SK-N-SH (cell line): ENCODE data around the gene SERPINH1. TPM values are rescaled to one million over a fixed set of nuclear protein-coding genes. Genes with fewer than 3 reads are reported as not detected.

ENCODE experiments used
- CTCF ChIA-PET: fragments of 300-600, 350-600 bp; formaldehyde crosslinking; extraction: SDS; loops from one replicate; lab custom pipeline; 2021; lab: Yijun Ruan, JAX
- POLR2A ChIA-PET: fragments of 350-600 bp; sonication (Branson Sonifier 250); formaldehyde crosslinking; extraction: SDS; loops from one replicate; lab custom pipeline; 2020; ENCODE audit warnings: antibody characterized with exemption, inconsistent platforms; lab: Yijun Ruan, JAX
- DNase-seq: peaks from one replicate; pipeline ENCODE4 v3.0.0; 2012
- H2AFZ ChIP-seq: fragments of 200-600 bp; sonication (generic); 2 replicates; pipeline ENCODE4 v1.8.1; 2016; ENCODE audit warnings: antibody characterized with exemption, mild to moderate bottlenecking, low read depth
- H3F3A ChIP-seq: fragments of 200-600 bp; sonication (generic); replicated peaks from 2 replicates; pipeline ENCODE3; 2016; ENCODE audit warnings: antibody characterized with exemption, mild to moderate bottlenecking; ENCODE audit not compliant: insufficient read depth
- H3K27ac ChIP-seq, 2 experiments: fragments of 200-500 bp in 1 of 2; fragments of 200-600 bp in 1 of 2; sonication (Bioruptor generic) in 1 of 2; sonication (generic), shearing (Covaris generic) in 1 of 2; 2 replicates each; pipeline versions ENCODE4 v1.5.1 to v1.6.1; 2014 to 2016; ENCODE audit warnings: low read depth in 2 of 2, inconsistent platforms in 1 of 2, low read length in 1 of 2, mild to moderate bottlenecking in 1 of 2, mixed read lengths in 1 of 2
- H3K27me3 ChIP-seq: fragments of 200-600 bp; sonication (generic), shearing (Covaris generic); 2 replicates; pipeline ENCODE4 v1.6.1; 2016; ENCODE audit warnings: mixed run types; ENCODE audit not compliant: insufficient read depth
- H3K36me3 ChIP-seq, 2 experiments: fragments of 200-500 bp in 1 of 2; fragments of 200-600 bp in 1 of 2; sonication (Bioruptor generic) in 1 of 2; sonication (generic) in 1 of 2; replicated peaks in 1 of 2; 2 replicates each; pipeline versions ENCODE3 to v1.5.1; 2014 to 2016; ENCODE audit warnings: low read length in 1 of 2, mild to moderate bottlenecking in 1 of 2; ENCODE audit not compliant: insufficient read depth in 2 of 2, control insufficient read depth in 1 of 2
- H3K4me1 ChIP-seq, 2 experiments: fragments of 200-500 bp in 1 of 2; fragments of 200-600 bp in 1 of 2; sonication (Bioruptor generic) in 1 of 2; sonication (generic), shearing (Covaris generic) in 1 of 2; 2 replicates each; pipeline versions ENCODE4 v1.5.1 to v1.6.1; 2014 to 2016; ENCODE audit warnings: low read depth in 1 of 2, low read length in 1 of 2, mixed run types in 1 of 2; ENCODE audit not compliant: insufficient read depth in 2 of 2, control insufficient read depth in 1 of 2
- H3K4me2 ChIP-seq: fragments of 200-600 bp; sonication (generic), shearing (Covaris generic); 2 replicates; pipeline ENCODE4 v1.6.1; 2017; ENCODE audit warnings: mixed run types
- H3K4me3 ChIP-seq, 2 experiments: fragments of 200-500 bp in 1 of 2; fragments of 200-600 bp in 1 of 2; sonication (Bioruptor generic) in 1 of 2; sonication (generic), shearing (Covaris generic) in 1 of 2; 2 replicates each; pipeline versions ENCODE4 v1.5.1 to v1.8.1; 2014 to 2016; ENCODE audit warnings: low read depth in 2 of 2, inconsistent platforms in 1 of 2, low read length in 1 of 2, mild to moderate bottlenecking in 1 of 2, mixed read lengths in 1 of 2, moderate library complexity in 1 of 2
- H3K79me2 ChIP-seq: fragments of 200-600 bp; sonication (generic); 2 replicates; pipeline ENCODE4 v1.8.1; 2017; ENCODE audit warnings: mild to moderate bottlenecking; ENCODE audit not compliant: insufficient read depth
- H3K9ac ChIP-seq: fragments of 200-600 bp; sonication (generic); 2 replicates; pipeline ENCODE4 v1.6.1; 2017; ENCODE audit warnings: mixed run types
- H3K9me2 ChIP-seq: fragments of 200-600 bp; sonication (generic); 2 replicates; pipeline ENCODE4 v1.6.1; 2017; ENCODE audit warnings: mixed run types
- H3K9me3 ChIP-seq: fragments of 200-600 bp; sonication (generic); 2 replicates; pipeline ENCODE4 v1.6.1; 2017; ENCODE audit warnings: mixed run types, mild to moderate bottlenecking, moderate library complexity
- H4K20me1 ChIP-seq: fragments of 200-600 bp; sonication (generic); 2 replicates; pipeline ENCODE4 v1.6.1; 2017; ENCODE audit warnings: mild to moderate bottlenecking, mixed run types; ENCODE audit not compliant: insufficient read depth
- CHD2 ChIP-seq: fragments of 150-350 bp; IDR thresholded peaks from 2 replicates; pipeline ENCODE4 v1.6.1; 2018; ENCODE audit warnings: low read length; ENCODE audit not compliant: partially characterized antibody
- NFIC ChIP-seq: IDR thresholded peaks from 2 replicates; pipeline ENCODE4 v1.4.0; 2012; ENCODE audit warnings: borderline replicate concordance
- NRF1 ChIP-seq: IDR thresholded peaks from 2 replicates; pipeline ENCODE4 v1.6.1; 2012; ENCODE audit warnings: low read depth, mild to moderate bottlenecking, low read length
- RAD21 ChIP-seq: IDR thresholded peaks from 2 replicates; pipeline ENCODE4 v1.6.1; 2012; ENCODE audit warnings: mild to moderate bottlenecking, low read length
- TCF12 ChIP-seq: IDR thresholded peaks from 2 replicates; pipeline ENCODE4 v1.4.0; 2012
- USF2 ChIP-seq: fragments of 150-350 bp; IDR thresholded peaks from 2 replicates; pipeline ENCODE4 v1.6.1; 2017; ENCODE audit warnings: antibody characterized with exemption, low read length, low read depth, borderline replicate concordance
- WGBS: methylation state at CpG from one replicate; pipeline ENCODE4 v1.1.6; 2017; ENCODE audit warnings: low lambda C conversion rate; 5-methylcytosine and 5-hydroxymethylcytosine counted together
- polyA plus RNA-seq, 3 experiments: library from polyadenylated mRNA; depleted of rRNA; stranded (reverse); fragments of >200 nt; gene quantifications; 2 replicates each; pipeline ENCODE4 v1.2.3, GENCODE V29; 2012
- TF ChIP-seq, protein P1 (sequence below): IDR thresholded peaks from 2 replicates; pipeline ENCODE4 v1.4.0; 2012; ENCODE audit warnings: low read depth, borderline replicate concordance

Gene SERPINH1
- polyA plus RNA-seq, 1 of the 3 experiments (the other 2 are of a cell fraction) = 293 TPM

GRCh38 chr11:75566763-75567279 is 4.8 kb downstream of the SERPINH1 start:
- POLR2A ChIA-PET = interaction anchor here (3.8 kb wide), 1 partner anchor 8 kb away, joined by 16 read pairs; no protein-coding TSS in a partner anchor
- no peak overlapping the region for H2AFZ ChIP-seq
- H3K36me3 ChIP-seq = peaks cover 47 to 65% of the 10 kb centered on the region in 2 experiments
- H3K4me1 ChIP-seq = peaks cover 25 to 31% of the 10 kb centered on the region in 2 experiments
- no peak overlapping the region for H3K4me2 ChIP-seq
- TF ChIP-seq, protein P1, sequence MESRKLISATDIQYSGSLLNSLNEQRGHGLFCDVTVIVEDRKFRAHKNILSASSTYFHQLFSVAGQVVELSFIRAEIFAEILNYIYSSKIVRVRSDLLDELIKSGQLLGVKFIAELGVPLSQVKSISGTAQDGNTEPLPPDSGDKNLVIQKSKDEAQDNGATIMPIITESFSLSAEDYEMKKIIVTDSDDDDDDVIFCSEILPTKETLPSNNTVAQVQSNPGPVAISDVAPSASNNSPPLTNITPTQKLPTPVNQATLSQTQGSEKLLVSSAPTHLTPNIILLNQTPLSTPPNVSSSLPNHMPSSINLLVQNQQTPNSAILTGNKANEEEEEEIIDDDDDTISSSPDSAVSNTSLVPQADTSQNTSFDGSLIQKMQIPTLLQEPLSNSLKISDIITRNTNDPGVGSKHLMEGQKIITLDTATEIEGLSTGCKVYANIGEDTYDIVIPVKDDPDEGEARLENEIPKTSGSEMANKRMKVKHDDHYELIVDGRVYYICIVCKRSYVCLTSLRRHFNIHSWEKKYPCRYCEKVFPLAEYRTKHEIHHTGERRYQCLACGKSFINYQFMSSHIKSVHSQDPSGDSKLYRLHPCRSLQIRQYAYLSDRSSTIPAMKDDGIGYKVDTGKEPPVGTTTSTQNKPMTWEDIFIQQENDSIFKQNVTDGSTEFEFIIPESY = no peak
- TF ChIP-seq, all 33 proteins: peak for 0
- no peak overlapping the region for H3K9ac ChIP-seq
- peaks cover 37% of the 10 kb centered on the region for H3F3A ChIP-seq
- no peak overlapping the region for H3K4me3 ChIP-seq
- no peak for DNase-seq
- H3K9me2 ChIP-seq = no peaks in the 10 kb centered on the region
- peaks cover 66% of the 10 kb centered on the region for H3K79me2 ChIP-seq
- H3K27ac ChIP-seq = no peak overlapping the region
- H4K20me1 ChIP-seq = peaks cover 59% of the 10 kb centered on the region
- no peaks in the 10 kb centered on the region for H3K27me3 ChIP-seq
- CTCF ChIA-PET = interaction anchor here (0.9 to 6.3 kb wide), 2 partner anchors 11 to 16 kb away, joined by 3 to 45 read pairs; no protein-coding TSS in a partner anchor
- 95% methylated on average over 34 of the region's 34 CpGs for whole genome bisulfite sequencing
- H3K9me3 ChIP-seq = no peaks in the 10 kb centered on the region

GRCh38 chr11:75567971-75568370 is 5.9 kb downstream of the SERPINH1 start:
- Histone ChIP-seq H3F3A (peaks cover 38% of the 10 kb centered on the region), H4K20me1 (peaks cover 59% of the 10 kb centered on the region), H3K79me2 (peaks cover 57% of the 10 kb centered on the region), H3K4me2 (no peak overlapping the region), H3K36me3 (peaks cover 48 to 76% of the 10 kb centered on the region in 2 experiments), H3K4me3 (no peak overlapping the region), H3K9me2 (no peaks in the 10 kb centered on the region), H2AFZ (no peak overlapping the region), H3K9me3 (no peaks in the 10 kb centered on the region), H3K27ac (no peak overlapping the region), H3K27me3 (no peaks in the 10 kb centered on the region), H3K4me1 (peaks cover 25 to 28% of the 10 kb centered on the region in 2 experiments), H3K9ac (no peak overlapping the region)
- POLR2A ChIA-PET = no interaction called here
- 100% methylated on average over 5 of the region's 6 CpGs for WGBS
- DNase-seq = no peak
- CTCF ChIA-PET = interaction anchor here (0.9 to 6.3 kb wide), 2 partner anchors 10 to 15 kb away, joined by 3 to 45 read pairs; no protein-coding TSS in a partner anchor
- TF ChIP-seq TCF12 = no peak
- TF ChIP-seq NFIC = no peak
- TF ChIP-seq USF2 = no peak
- no peak for TF ChIP-seq RAD21
- no peak for TF ChIP-seq NRF1
- TF ChIP-seq CHD2 = no peak
